Activated naive CD4-positive, alpha-beta T cell treated with anti-CD3 and anti-CD28 coated beads for 36 hours (primary cell): Measurements from ENCODE around the gene PECR. TPM values are rescaled to one million over a fixed set of nuclear protein-coding genes. Genes with fewer than 3 reads are reported as not detected.
A peak's percentile ranks its signal among the peaks of the same experiment; 100 is the strongest.

ENCODE experiments used
- CTCF ChIA-PET: fragments of 350-600 bp; sonication (Branson Sonifier 250); formaldehyde crosslinking; loops from one replicate; lab custom pipeline; 2021; ENCODE audit warnings: antibody characterized with exemption; lab: Charles Lee
- DNase-seq: peaks from one replicate; pipeline ENCODE4 v3.0.0-alpha.2; 2020
- H3K27ac Mint-ChIP-seq: one replicate; pipeline ENCODE4 v1.8.0; 2021; ENCODE audit warnings: mild to moderate bottlenecking, mixed read lengths
- H3K27me3 Mint-ChIP-seq: one replicate; pipeline ENCODE4 v1.8.0; 2021; ENCODE audit warnings: low read depth, mixed read lengths
- H3K36me3 Mint-ChIP-seq: one replicate; pipeline ENCODE4 v1.8.0; 2021; ENCODE audit warnings: low read depth, mixed read lengths
- H3K4me1 Mint-ChIP-seq: one replicate; pipeline ENCODE4 v1.8.0; 2021; ENCODE audit warnings: low read depth, mixed read lengths
- H3K4me3 Mint-ChIP-seq: one replicate; pipeline ENCODE4 v1.8.0; 2021; ENCODE audit warnings: mild to moderate bottlenecking, moderate library complexity, mixed read lengths
- H3K9me3 Mint-ChIP-seq: one replicate; pipeline ENCODE4 v1.8.0; 2021; ENCODE audit warnings: mixed read lengths
- intact Hi-C: fragments of 100-400 bp; cut with micrococcal nuclease; formaldehyde crosslinking; loops from one replicate; pipeline ENCODE4 v1.15.1; 2023
- total RNA-seq, 2 experiments: library from RNA; stranded (reverse); gene quantifications; one replicate each; pipeline ENCODE4 v1.2.3, GENCODE V29; 2021

The PECR gene
- total RNA-seq, 2 experiments from 2014 or later: 18.8 to 20.9 TPM

GRCh38 chr2:216043949-216044348, 37.7 kb downstream of the PECR start:
- intact Hi-C loops: no loop called here
- peaks cover 6% of the 10 kb centered on the region for H3K4me1 Mint-ChIP-seq
- no peaks in the 10 kb centered on the region for H3K27me3 Mint-ChIP-seq
- CTCF ChIA-PET: interaction anchor here (0.6 to 3.5 kb wide), 5 partner anchors 10 to 71 kb away, joined by 3 to 15 read pairs (median 5); no protein-coding TSS in a partner anchor
- H3K27ac Mint-ChIP-seq: no peak overlapping the region
- H3K4me3 Mint-ChIP-seq: no peak overlapping the region
- DNase-seq: no peak
- peaks cover 6% of the 10 kb centered on the region for H3K36me3 Mint-ChIP-seq
- H3K9me3 Mint-ChIP-seq: no peaks in the 10 kb centered on the region

- Mint-ChIP-seq H3K4me3 (no peak overlapping the region), H3K4me1 (peaks cover 6% of the 10 kb centered on the region), H3K36me3 (peaks cover 8% of the 10 kb centered on the region), H3K9me3 (no peaks in the 10 kb centered on the region), H3K27ac (no peak overlapping the region), H3K27me3 (no peaks in the 10 kb centered on the region)
- DNase-seq: no peak
- CTCF ChIA-PET: interaction anchor here (0.6 to 0.9 kb wide), 2 partner anchors 8 to 154 kb away, joined by 3 to 5 read pairs; no protein-coding TSS in a partner anchor
- intact Hi-C loops: no loop called here
Measured at GRCh38 chr2:216041438-216041837, 40.2 kb downstream of the PECR start.

- Mint-ChIP-seq H3K4me1 (no peaks in the 10 kb centered on the region), H3K9me3 (no peaks in the 10 kb centered on the region), H3K36me3 (peaks cover 8% of the 10 kb centered on the region), H3K27me3 (no peaks in the 10 kb centered on the region), H3K4me3 (no peak overlapping the region), H3K27ac (no peak overlapping the region)
- no peak for DNase-seq
- intact Hi-C loops: no loop called here
- CTCF ChIA-PET: interaction anchor here (0.7 to 1.2 kb wide), 2 partner anchors 9 to 109 kb away, joined by 3 to 7 read pairs; no protein-coding TSS in a partner anchor
Measured at GRCh38 chr2:216039918-216040317, 41.7 kb downstream of the PECR start.

- peak; percentile 94 for DNase-seq
- H3K4me1 Mint-ChIP-seq: peaks cover 26% of the 10 kb centered on the region
- H3K4me3 Mint-ChIP-seq: no peak overlapping the region
- intact Hi-C loops: loop anchor here (1.0 to 5.0 kb wide), 7 partner anchors 23 to 632 kb away; partner anchors contain the start of genes RPL37A and SMARCAL1
- H3K27me3 Mint-ChIP-seq: no peaks in the 10 kb centered on the region
- no peaks in the 10 kb centered on the region for H3K9me3 Mint-ChIP-seq
- CTCF ChIA-PET: interaction anchor here (0.8 to 5.1 kb wide), 23 partner anchors 8 to 371 kb away, joined by 3 to 40 read pairs (median 6); partner anchors contain the start of genes PECR, TMEM169 and XRCC5
- H3K27ac Mint-ChIP-seq: no peak overlapping the region
- peaks cover 8% of the 10 kb centered on the region for H3K36me3 Mint-ChIP-seq
Measured at GRCh38 chr2:216034065-216034464, 47.5 kb downstream of the PECR start.

- H3K36me3 Mint-ChIP-seq: peaks cover 8% of the 10 kb centered on the region
- intact Hi-C loops: loop anchor here (2.0 to 5.0 kb wide), 4 partner anchors 63 to 464 kb away; partner anchors contain the start of genes RPL37A and SMARCAL1
Measured at GRCh38 chr2:216033403-216033802, 48.2 kb downstream of the PECR start.

GRCh38 chr2:216031960-216032689, 49.5 kb downstream of the PECR start:
- peak overlapping the region; percentile 79 for H3K27ac Mint-ChIP-seq
- intact Hi-C loops: loop anchor here (1.0 to 5.0 kb wide), 9 partner anchors 16 to 465 kb away; partner anchors contain the start of genes RPL37A, SMARCAL1 and XRCC5
- CTCF ChIA-PET: interaction anchor here (0.5 to 5.1 kb wide), 16 partner anchors 9 to 371 kb away, joined by 3 to 40 read pairs (median 4); partner anchors contain the start of gene XRCC5
- H3K36me3 Mint-ChIP-seq: peaks cover 6% of the 10 kb centered on the region
- H3K9me3 Mint-ChIP-seq: no peaks in the 10 kb centered on the region
- peaks cover 26% of the 10 kb centered on the region for H3K4me1 Mint-ChIP-seq
- H3K27me3 Mint-ChIP-seq: no peaks in the 10 kb centered on the region
- no peak for DNase-seq
- peak overlapping the region; percentile 5 for H3K4me3 Mint-ChIP-seq

More at GRCh38 chr2:216033403-216033802, 48.2 kb downstream of the PECR start:
- H3K27me3 Mint-ChIP-seq: no peaks in the 10 kb centered on the region
- peaks cover 26% of the 10 kb centered on the region for H3K4me1 Mint-ChIP-seq
- no peak for DNase-seq
- no peak overlapping the region for H3K4me3 Mint-ChIP-seq
- H3K27ac Mint-ChIP-seq: no peak overlapping the region
- CTCF ChIA-PET: interaction anchor here (0.9 to 5.1 kb wide), 26 partner anchors 9 to 372 kb away, joined by 3 to 40 read pairs (median 6); partner anchors contain the start of genes PECR, TMEM169 and XRCC5
- H3K9me3 Mint-ChIP-seq: no peaks in the 10 kb centered on the region

GRCh38 chr2:216030216-216030615, 51.4 kb downstream of the PECR start:
- no peak for DNase-seq
- peaks cover 6% of the 10 kb centered on the region for H3K36me3 Mint-ChIP-seq
- peaks cover 26% of the 10 kb centered on the region for H3K4me1 Mint-ChIP-seq
- no peak overlapping the region for H3K27ac Mint-ChIP-seq
- H3K9me3 Mint-ChIP-seq: no peaks in the 10 kb centered on the region
- intact Hi-C loops: loop anchor here (5.0 kb wide), 3 partner anchors 322 to 467 kb away; partner anchors contain the start of genes RPL37A and SMARCAL1
- no peak overlapping the region for H3K4me3 Mint-ChIP-seq
- CTCF ChIA-PET: interaction anchor here (0.7 kb wide), 2 partner anchors 10 to 15 kb away, joined by 3 to 4 read pairs; no protein-coding TSS in a partner anchor
- H3K27me3 Mint-ChIP-seq: no peaks in the 10 kb centered on the region

GRCh38 chr2:216029416-216030129, 52.0 kb downstream of the PECR start:
- H3K27ac Mint-ChIP-seq: no peak overlapping the region
- no peak overlapping the region for H3K4me3 Mint-ChIP-seq
- H3K9me3 Mint-ChIP-seq: no peaks in the 10 kb centered on the region
- no peaks in the 10 kb centered on the region for H3K27me3 Mint-ChIP-seq
- H3K4me1 Mint-ChIP-seq: peaks cover 26% of the 10 kb centered on the region
- peaks cover 6% of the 10 kb centered on the region for H3K36me3 Mint-ChIP-seq
- CTCF ChIA-PET: interaction anchor here (0.7 kb wide), 1 partner anchor 10 kb away, joined by 3 read pairs; no protein-coding TSS in a partner anchor
- no peak for DNase-seq
- intact Hi-C loops: loop anchor here (5.0 kb wide), 3 partner anchors 323 to 468 kb away; partner anchors contain the start of genes RPL37A and SMARCAL1

GRCh38 chr2:216024779-216025336, 56.8 kb downstream of the PECR start:
- H3K9me3 Mint-ChIP-seq: no peaks in the 10 kb centered on the region
- H3K27ac Mint-ChIP-seq: no peak overlapping the region
- no peaks in the 10 kb centered on the region for H3K4me1 Mint-ChIP-seq
- H3K36me3 Mint-ChIP-seq: peaks cover 3% of the 10 kb centered on the region
- intact Hi-C loops: no loop called here
- H3K27me3 Mint-ChIP-seq: no peaks in the 10 kb centered on the region
- DNase-seq: no peak
- no peak overlapping the region for H3K4me3 Mint-ChIP-seq
- CTCF ChIA-PET: interaction anchor here (1.3 to 6.7 kb wide), 4 partner anchors 10 to 75 kb away, joined by 3 to 111 read pairs (median 8); no protein-coding TSS in a partner anchor

GRCh38 chr2:216023055-216023648, 58.5 kb downstream of the PECR start:
- CTCF ChIA-PET: interaction anchor here (0.6 to 6.7 kb wide), 15 partner anchors 9 to 497 kb away, joined by 3 to 111 read pairs (median 3); partner anchors contain the start of gene MREG
- Mint-ChIP-seq H3K36me3 (no peaks in the 10 kb centered on the region), H3K27me3 (no peaks in the 10 kb centered on the region), H3K27ac (no peak overlapping the region), H3K4me3 (no peak overlapping the region), H3K4me1 (peaks cover 1% of the 10 kb centered on the region), H3K9me3 (no peaks in the 10 kb centered on the region)
- intact Hi-C loops: loop anchor here (1.0 kb wide), 1 partner anchor 73 kb away; no protein-coding TSS in a partner anchor
- peak; percentile 67 for DNase-seq
